HL-60 (cell line): Measurements from ENCODE around the gene RAB25.

Experiments used
- DNase-seq, 2 experiments: peaks; one replicate each; pipeline ENCODE4 v3.0.0-alpha.2; 2010 to 2020; ENCODE audit warnings: low read depth in 1 of 2, low spot score in 1 of 2
- H3K27ac ChIP-seq: fragments of 250-450 bp; sonication (Bioruptor Pico); replicated peaks from 2 replicates; pipeline ENCODE4 v1.5.1; 2020; ENCODE audit warnings: mild to moderate bottlenecking, moderate library complexity
- H3K27me3 ChIP-seq: fragments of 250-450 bp; sonication (Bioruptor Pico); 2 replicates; pipeline ENCODE4 v1.5.1; 2021; ENCODE audit warnings: mild to moderate bottlenecking, moderate library complexity; ENCODE audit not compliant: insufficient read depth, poor library complexity, severe bottlenecking
- H3K4me3 ChIP-seq: replicated peaks from 2 replicates; pipeline ENCODE4 v1.5.1; 2011; ENCODE audit warnings: mild to moderate bottlenecking, control low read depth, low read length; ENCODE audit not compliant: insufficient read depth
- CTCF ChIP-seq: IDR thresholded peaks from one replicate; pipeline ENCODE4 v1.5.1; 2011; ENCODE audit warnings: low read length, control low read depth, inconsistent platforms; ENCODE audit not compliant: insufficient read depth
- GABPA ChIP-seq: IDR thresholded peaks from 2 replicates; pipeline ENCODE4 v1.6.1; 2012; ENCODE audit warnings: low read depth
- POLR2AphosphoS5 ChIP-seq: IDR thresholded peaks from 2 replicates; pipeline ENCODE4 v1.6.1; 2012; ENCODE audit warnings: low read depth
- REST ChIP-seq: IDR thresholded peaks from 2 replicates; pipeline ENCODE4 v1.6.1; 2012; ENCODE audit warnings: low read depth; ENCODE audit not compliant: insufficient replicate concordance
- SPI1 ChIP-seq: IDR thresholded peaks from 2 replicates; pipeline ENCODE4 v1.6.1; 2012; ENCODE audit warnings: low read depth, mild to moderate bottlenecking, borderline replicate concordance

Gene RAB25

GRCh38 chr1:156090138-156090839 is 29.3 kb downstream of the RAB25 start:
- peak overlapping the region; percentile 53 for H3K27ac ChIP-seq
- peak; percentile 73 to 74 for DNase-seq
- TF ChIP-seq GABPA, result no peak
- TF ChIP-seq POLR2AphosphoS5, result no peak
- peak; percentile 31; the same call in 1 of the 2 replicates for TF ChIP-seq SPI1
- no peak for TF ChIP-seq REST

GRCh38 chr1:156090840-156091188 is 29.9 kb downstream of the RAB25 start:
- TF ChIP-seq CTCF (peak; percentile 54), REST (no peak)
- DNase-seq, result peak; percentile 57 to 83
- H3K4me3 ChIP-seq, result no peak overlapping the region
- H3K27me3 ChIP-seq, result no peaks in the 10 kb centered on the region
- peak overlapping the region; percentile 53; the same call in 1 of the 2 replicates for H3K27ac ChIP-seq

More at GRCh38 chr1:156090138-156090839, 29.3 kb downstream of the RAB25 start:
- H3K4me3 ChIP-seq, result no peak overlapping the region
- H3K27me3 ChIP-seq, result no peaks in the 10 kb centered on the region

GRCh38 chr1:156091610-156092009 is 30.6 kb downstream of the RAB25 start:
- TF ChIP-seq POLR2AphosphoS5 (no peak), SPI1 (no peak), CTCF (no peak), REST (no peak), GABPA (no peak)
- H3K4me3 ChIP-seq, result no peak overlapping the region
- no peak overlapping the region for H3K27ac ChIP-seq
- DNase-seq, result no peak
- H3K27me3 ChIP-seq, result no peaks in the 10 kb centered on the region
